Measurements from ENCODE around the gene SHC1. TPM values are rescaled to one million over a fixed set of nuclear protein-coding genes. Genes with fewer than 3 reads are reported as not detected.

SHC1 gene
- polyA plus RNA-seq, 1 of the 3 experiments (the other 2 are of a cell fraction) = 338 TPM

GRCh38 chr1:155004352-155005075 is 34.0 kb upstream of the SHC1 start:
- peaks cover 0 to 5% of the 10 kb centered on the region in 2 experiments for H3K36me3 ChIP-seq (replicated peaks in 1 of 2; ENCODE audit: control insufficient read depth in 1 of 2, insufficient read depth in 2 of 2, low read length in 1 of 2)
- H3K4me2 ChIP-seq = peak overlapping the region; percentile 100
- H3K4me1 ChIP-seq (ENCODE audit: control insufficient read depth in 1 of 2, insufficient read depth in 2 of 2, low read depth in 1 of 2, low read length in 1 of 2) = peaks cover 15 to 26% of the 10 kb centered on the region in 2 experiments
- DNase-seq = no peak
- peak overlapping the region; percentile 79 to 95 for H3K4me3 ChIP-seq (ENCODE audit: low read depth in 2 of 2, low read length in 1 of 2)
- H3K9me2 ChIP-seq = no peaks in the 10 kb centered on the region
- WGBS (ENCODE audit: low lambda C conversion rate) = 48% methylated on average over 5 of the region's 5 CpGs
- H3K9ac ChIP-seq = peak overlapping the region; percentile 86; the same call in 1 of the 2 replicates
- no peaks in the 10 kb centered on the region for H3K27me3 ChIP-seq (ENCODE audit: insufficient read depth)
- peak overlapping the region; percentile 59; the same call in 1 of the 2 replicates for H2AFZ ChIP-seq (ENCODE audit: low read depth)
- H3K27ac ChIP-seq (ENCODE audit: low read depth in 2 of 2, low read length in 1 of 2) = peak overlapping the region; percentile 72 to 96; a peak in 3 of 4 replicates
- TF ChIP-seq RAD21 (IDR thresholded peaks at IDR 0.05; ENCODE audit: low read length) (no peak), RXRA (IDR thresholded peaks at IDR 0.05; ENCODE audit: borderline replicate concordance, low read depth) (no peak), FOXM1 (IDR thresholded peaks at IDR 0.05; ENCODE audit: low read depth) (no peak), MEF2A (IDR thresholded peaks at IDR 0.05; ENCODE audit: borderline replicate concordance, low read depth) (no peak), MAX (IDR thresholded peaks at IDR 0.05; ENCODE audit: low read depth) (no peak), TEAD4 (IDR thresholded peaks at IDR 0.05; ENCODE audit: borderline replicate concordance, insufficient read depth) (no peak), EP300 (IDR thresholded peaks at IDR 0.05; ENCODE audit: borderline replicate concordance in 1 of 2, low read depth in 1 of 2, low read length in 1 of 2) (no peak)
- H3K79me2 ChIP-seq (ENCODE audit: insufficient read depth) = peaks cover 37% of the 10 kb centered on the region
- ChIA-PET CTCF (interaction anchor here (0.7 to 14.0 kb wide), 13 partner anchors 10 to 163 kb away, joined by 3 to 640 read pairs (median 5); partner anchors contain the start of genes ADAM15, CKS1B, FLAD1 and LENEP), POLR2A (interaction anchor here (1.3 to 1.7 kb wide), 3 partner anchors 13 to 37 kb away, joined by 4 to 5 read pairs (median 5); no protein-coding TSS in a partner anchor)
- peaks cover 3% of the 10 kb centered on the region; the same call in 1 of the 2 replicates for H4K20me1 ChIP-seq (ENCODE audit: insufficient read depth)
- peaks cover 22% of the 10 kb centered on the region for H3F3A ChIP-seq (replicated peaks; ENCODE audit: insufficient read depth)
- H3K9me3 ChIP-seq = no peaks in the 10 kb centered on the region

DNA sequence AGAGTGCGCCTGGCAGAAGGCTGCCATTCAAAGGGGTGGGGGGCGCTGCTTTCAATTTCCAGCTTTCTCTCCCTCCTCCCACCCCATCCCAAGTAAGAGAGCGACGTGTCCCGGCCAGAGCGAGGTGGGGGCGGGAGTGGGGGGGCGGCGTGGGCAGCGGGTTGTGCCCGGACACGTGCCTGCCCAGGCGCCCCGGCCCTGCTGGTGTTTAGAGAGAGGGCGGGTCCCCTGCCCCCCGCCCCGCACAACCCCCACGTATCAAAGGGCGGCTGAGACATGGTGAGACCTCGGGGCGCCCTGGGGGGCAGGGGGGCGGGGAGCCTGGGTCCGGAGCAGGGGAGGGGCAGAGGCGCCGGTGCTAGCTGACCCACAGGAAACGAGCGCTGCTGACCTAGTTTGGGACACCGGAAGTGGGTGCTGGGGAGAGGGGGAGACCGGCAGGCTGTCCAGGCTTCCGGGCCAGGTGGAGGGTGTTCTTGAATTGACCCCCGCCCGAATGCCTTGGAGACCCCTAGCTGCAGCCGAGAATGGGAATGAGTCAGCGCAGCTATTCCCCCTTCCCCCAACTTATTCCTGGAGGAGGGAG is 33.3 kb upstream of the SHC1 start:
- Histone ChIP-seq H3K9me3 (no peaks in the 10 kb centered on the region), H3K27ac (ENCODE audit: low read depth in 2 of 2, low read length in 1 of 2) (peak overlapping the region; percentile 72 to 96), H3K79me2 (ENCODE audit: insufficient read depth) (peaks cover 37% of the 10 kb centered on the region), H3K4me1 (ENCODE audit: control insufficient read depth in 1 of 2, insufficient read depth in 2 of 2, low read depth in 1 of 2, low read length in 1 of 2) (peaks cover 18 to 30% of the 10 kb centered on the region in 2 experiments), H3F3A (replicated peaks; ENCODE audit: insufficient read depth) (peaks cover 27% of the 10 kb centered on the region), H3K9me2 (no peaks in the 10 kb centered on the region), H2AFZ (ENCODE audit: low read depth) (peak overlapping the region; percentile 70; the same call in 1 of the 2 replicates), H3K4me2 (peak overlapping the region; percentile 100), H3K4me3 (ENCODE audit: low read depth in 2 of 2, low read length in 1 of 2) (peak overlapping the region; percentile 79 to 95), H3K9ac (peak overlapping the region; percentile 86), H3K27me3 (ENCODE audit: insufficient read depth) (no peaks in the 10 kb centered on the region), H4K20me1 (ENCODE audit: insufficient read depth) (peaks cover 2% of the 10 kb centered on the region; the same call in 1 of the 2 replicates), H3K36me3 (replicated peaks in 1 of 2; ENCODE audit: control insufficient read depth in 1 of 2, insufficient read depth in 2 of 2, low read length in 1 of 2) (peaks cover 0 to 5% of the 10 kb centered on the region in 2 experiments)
- peak; percentile 35 for TF ChIP-seq CHD2 (IDR thresholded peaks at IDR 0.05; ENCODE audit: low read length, partially characterized antibody)
- TF ChIP-seq POLR2AphosphoS5 (IDR thresholded peaks at IDR 0.05; ENCODE audit: low read depth, low read length) = no peak
- no peak for TF ChIP-seq NRF1 (IDR thresholded peaks at IDR 0.05; ENCODE audit: low read depth, low read length)
- TF ChIP-seq, protein P1, sequence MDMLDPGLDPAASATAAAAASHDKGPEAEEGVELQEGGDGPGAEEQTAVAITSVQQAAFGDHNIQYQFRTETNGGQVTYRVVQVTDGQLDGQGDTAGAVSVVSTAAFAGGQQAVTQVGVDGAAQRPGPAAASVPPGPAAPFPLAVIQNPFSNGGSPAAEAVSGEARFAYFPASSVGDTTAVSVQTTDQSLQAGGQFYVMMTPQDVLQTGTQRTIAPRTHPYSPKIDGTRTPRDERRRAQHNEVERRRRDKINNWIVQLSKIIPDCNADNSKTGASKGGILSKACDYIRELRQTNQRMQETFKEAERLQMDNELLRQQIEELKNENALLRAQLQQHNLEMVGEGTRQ (IDR thresholded peaks at IDR 0.05; ENCODE audit: borderline replicate concordance, low read depth, low read length) = no peak
- no peak for TF ChIP-seq NFIC (IDR thresholded peaks at IDR 0.05; ENCODE audit: borderline replicate concordance)
- TF ChIP-seq USF1 (IDR thresholded peaks at IDR 0.05; ENCODE audit: borderline replicate concordance, low read depth) = 0 out of 2 replicates have a peak, but pooled peaks have one; percentile 14
- no peak for TF ChIP-seq GATA2 (CRISPR knock-in tag; IDR thresholded peaks at IDR 0.05)
- TF ChIP-seq EP300 (IDR thresholded peaks at IDR 0.05; ENCODE audit: borderline replicate concordance in 1 of 2, low read depth in 1 of 2, low read length in 1 of 2) = peak in 1 of 2 experiments; percentile 10; a peak in 1 of 4 replicates
- no peak; the same call in 1 of the 2 replicates for TF ChIP-seq MXI1 (IDR thresholded peaks at IDR 0.05; ENCODE audit: low read depth, low read length)
- no peak for TF ChIP-seq SIN3A (IDR thresholded peaks at IDR 0.05; ENCODE audit: borderline replicate concordance, low read depth, low read length)
- TF ChIP-seq GABPA (IDR thresholded peaks at IDR 0.05; ENCODE audit: low read depth) = peak; percentile 74
- no peak for TF ChIP-seq RXRA (IDR thresholded peaks at IDR 0.05; ENCODE audit: borderline replicate concordance, low read depth)
- TF ChIP-seq SMC3 (IDR thresholded peaks at IDR 0.05; ENCODE audit: low read depth, low read length) = no peak
- no peak for TF ChIP-seq FOXM1 (IDR thresholded peaks at IDR 0.05; ENCODE audit: low read depth)
- TF ChIP-seq, protein P2, sequence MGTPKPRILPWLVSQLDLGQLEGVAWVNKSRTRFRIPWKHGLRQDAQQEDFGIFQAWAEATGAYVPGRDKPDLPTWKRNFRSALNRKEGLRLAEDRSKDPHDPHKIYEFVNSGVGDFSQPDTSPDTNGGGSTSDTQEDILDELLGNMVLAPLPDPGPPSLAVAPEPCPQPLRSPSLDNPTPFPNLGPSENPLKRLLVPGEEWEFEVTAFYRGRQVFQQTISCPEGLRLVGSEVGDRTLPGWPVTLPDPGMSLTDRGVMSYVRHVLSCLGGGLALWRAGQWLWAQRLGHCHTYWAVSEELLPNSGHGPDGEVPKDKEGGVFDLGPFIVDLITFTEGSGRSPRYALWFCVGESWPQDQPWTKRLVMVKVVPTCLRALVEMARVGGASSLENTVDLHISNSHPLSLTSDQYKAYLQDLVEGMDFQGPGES (IDR thresholded peaks at IDR 0.05; ENCODE audit: low read depth, low read length) = no peak
- peak; percentile 55 for TF ChIP-seq MAX (IDR thresholded peaks at IDR 0.05; ENCODE audit: low read depth)
- TF ChIP-seq EZH2phosphoT487 (IDR thresholded peaks at IDR 0.05; ENCODE audit: borderline replicate concordance, low read depth) = no peak
- no peak for TF ChIP-seq YY1 (IDR thresholded peaks at IDR 0.05; ENCODE audit: low read depth)
- ChIA-PET CTCF (interaction anchor here (0.5 to 14.0 kb wide), 15 partner anchors 10 to 593 kb away, joined by 3 to 640 read pairs (median 4); partner anchors contain the start of genes ADAM15, CKS1B, FLAD1 and LENEP), POLR2A (interaction anchor here (0.7 to 1.7 kb wide), 4 partner anchors 14 to 46 kb away, joined by 3 to 5 read pairs (median 4); no protein-coding TSS in a partner anchor)
- 2% methylated on average over 12 of the region's 34 CpGs for WGBS (ENCODE audit: low lambda C conversion rate)
- peak; percentile 80 for DNase-seq

All from SK-N-SH (cell line).